Spleen (tissue), 7 donors: ENCODE results near the gene TRAF5.

ENCODE experiments used
- CTCF ChIP-seq, 11 experiments: fragments of 200-600 bp in 7 of 11; fragments of 450-650 bp in 4 of 11; sonication (generic) in 4 of 11; IDR thresholded peaks in 8 of 11; conservative IDR thresholded peaks in 3 of 11; 1 replicate in 7 of 11; 2 replicates in 4 of 11; pipeline versions ENCODE4 v1.4.0 to v1.8.0; 2016 to 2021; ENCODE audit warnings: antibody characterized with exemption in 11 of 11, inconsistent platforms in 4 of 11, mild to moderate bottlenecking in 1 of 11
- POLR2A ChIP-seq, 3 donors: fragments of 450-650 bp; IDR thresholded peaks; one replicate each; pipeline ENCODE4 v1.5.1; 2017; ENCODE audit warnings: antibody characterized with exemption in 3 of 3, mild to moderate bottlenecking in 1 of 3
- donor health status: DM: no; HTN: no; CAD: no; lungs with moderate emphysema.
- donor health status: DM: no; HTN: no; CAD: no.
- donor health status: DM: no; HTN: no; CAD: no.

GRCh38 chr1:211375949-211376348, 49.3 kb downstream of the TRAF5 start:
- TF ChIP-seq POLR2A (IDR thresholded peaks at IDR 0.05) (no peak), CTCF (IDR thresholded peaks at IDR 0.05 in 8 of 11, conservative IDR thresholded peaks at IDR 0.05 in 3 of 11) (no peak)
